ENCODE measurements around the gene AHI1. TPM values are rescaled to one million over a fixed set of nuclear protein-coding genes. Genes with fewer than 3 reads are reported as not detected.

Gene AHI1
- total RNA-seq, 2 experiments from 2014 or later: 21.4 to 33.9 TPM

- Histone ChIP-seq H3K4me1 (ENCODE audit: insufficient read depth, low read length, poor library complexity, severe bottlenecking) (peaks cover 4% of the 10 kb centered on the region), H3K4me3 (ENCODE audit: low read depth, low read length, poor library complexity, severe bottlenecking) (no peak overlapping the region), H2AFZ (ENCODE audit: low read length) (no peak overlapping the region), H3K79me2 (ENCODE audit: insufficient read depth, low read depth, low read length) (no peaks in the 10 kb centered on the region), H3K9me2 (ENCODE audit: insufficient read depth, low read length) (no peaks in the 10 kb centered on the region), H4K20me1 (ENCODE audit: insufficient read depth, low read length) (no peaks in the 10 kb centered on the region), H3K36me3 (ENCODE audit: insufficient read depth, low read length) (no peaks in the 10 kb centered on the region), H3K27ac (ENCODE audit: low read depth, low read length, poor library complexity, severe bottlenecking) (no peak overlapping the region), H3K9me3 (ENCODE audit: low read length) (no peaks in the 10 kb centered on the region), H3K4me2 (ENCODE audit: low read length) (no peak overlapping the region)
- intact Hi-C loops (cut with micrococcal nuclease; ENCODE audit: unreplicated experiment): no loop called here
- BruUV-seq (replicated peaks): no TSS peak
- DNase-seq (ENCODE audit: low spot score): no peak
- CTCF ChIA-PET (ENCODE audit: unreplicated experiment): no interaction called here
- POLR2A ChIA-PET: interaction anchor here (0.7 to 1.6 kb wide), 6 partner anchors 31 to 938 kb away, joined by 3 to 4 read pairs (median 3); partner anchors contain the start of gene BCLAF1
- no peak for TF ChIP-seq EZH2phosphoT487 (IDR thresholded peaks at IDR 0.05; ENCODE audit: borderline replicate concordance, low read depth, low read length)
- TF ChIP-seq CTCF (conservative IDR thresholded peaks at IDR 0.05; ENCODE audit: low read length): no peak
Observed at GRCh38 chr6:135351635-135352034, 145.9 kb downstream of the AHI1 start.

DNA sequence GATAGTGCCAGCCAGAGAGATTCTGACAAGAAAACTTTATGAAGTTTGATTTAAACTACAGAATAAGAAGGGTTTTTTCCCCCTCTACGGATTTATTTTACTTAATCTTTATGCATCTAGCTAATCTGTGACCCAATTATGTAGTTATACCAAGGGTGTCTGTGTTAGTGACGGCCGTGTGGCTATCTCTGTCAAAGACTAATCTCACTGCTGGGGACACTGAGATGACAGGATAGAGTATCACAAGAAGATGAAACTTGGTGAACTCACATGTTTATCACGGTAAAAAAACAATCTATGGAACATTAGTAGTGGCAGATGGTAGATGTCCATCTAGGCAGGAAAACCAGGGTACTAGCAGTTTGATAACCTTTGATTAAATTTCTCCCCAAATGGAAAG, 149.7 kb downstream of the AHI1 start:
- Histone ChIP-seq H3K9me3 (ENCODE audit: low read length) (no peaks in the 10 kb centered on the region), H3K4me3 (ENCODE audit: low read depth, low read length, poor library complexity, severe bottlenecking) (no peak overlapping the region), H3K79me2 (ENCODE audit: insufficient read depth, low read depth, low read length) (no peaks in the 10 kb centered on the region), H3K36me3 (ENCODE audit: insufficient read depth, low read length) (no peaks in the 10 kb centered on the region), H3K27ac (ENCODE audit: low read depth, low read length, poor library complexity, severe bottlenecking) (no peak overlapping the region), H3K4me2 (ENCODE audit: low read length) (no peak overlapping the region), H3K4me1 (ENCODE audit: insufficient read depth, low read length, poor library complexity, severe bottlenecking) (peaks cover 11% of the 10 kb centered on the region), H2AFZ (ENCODE audit: low read length) (no peak overlapping the region), H3K9me2 (ENCODE audit: insufficient read depth, low read length) (no peaks in the 10 kb centered on the region), H4K20me1 (ENCODE audit: insufficient read depth, low read length) (no peaks in the 10 kb centered on the region)
- TF ChIP-seq CTCF (conservative IDR thresholded peaks at IDR 0.05; ENCODE audit: low read length): no peak
- TF ChIP-seq EZH2phosphoT487 (IDR thresholded peaks at IDR 0.05; ENCODE audit: borderline replicate concordance, low read depth, low read length): no peak
- no peak for DNase-seq (ENCODE audit: low spot score)
- POLR2A ChIA-PET: interaction anchor here (0.6 to 1.6 kb wide), 3 partner anchors 19 to 25 kb away, joined by 4 read pairs; no protein-coding TSS in a partner anchor
- intact Hi-C loops (cut with micrococcal nuclease; ENCODE audit: unreplicated experiment): no loop called here
- BruUV-seq (replicated peaks): no TSS peak
- CTCF ChIA-PET (ENCODE audit: unreplicated experiment): no interaction called here

- BruUV-seq (replicated peaks): no TSS peak
- intact Hi-C loops (cut with micrococcal nuclease; ENCODE audit: unreplicated experiment): no loop called here
- H3K4me1 ChIP-seq (ENCODE audit: insufficient read depth, low read length, poor library complexity, severe bottlenecking): peaks cover 18% of the 10 kb centered on the region
- DNase-seq (ENCODE audit: low spot score): peak; percentile 49
- no peak overlapping the region for H2AFZ ChIP-seq (ENCODE audit: low read length)
- no peak for TF ChIP-seq EZH2phosphoT487 (IDR thresholded peaks at IDR 0.05; ENCODE audit: borderline replicate concordance, low read depth, low read length)
- no peak for TF ChIP-seq CTCF (conservative IDR thresholded peaks at IDR 0.05; ENCODE audit: low read length)
- H3K36me3 ChIP-seq (ENCODE audit: insufficient read depth, low read length): no peaks in the 10 kb centered on the region
- peak overlapping the region; percentile 40 for H3K4me2 ChIP-seq (ENCODE audit: low read length)
- H3K9me3 ChIP-seq (ENCODE audit: low read length): no peaks in the 10 kb centered on the region
- POLR2A ChIA-PET: interaction anchor here (1.6 kb wide), 1 partner anchor 24 kb away, joined by 4 read pairs; no protein-coding TSS in a partner anchor
- no peak overlapping the region for H3K27ac ChIP-seq (ENCODE audit: low read depth, low read length, poor library complexity, severe bottlenecking)
- CTCF ChIA-PET (ENCODE audit: unreplicated experiment): no interaction called here
- no peaks in the 10 kb centered on the region for H3K79me2 ChIP-seq (ENCODE audit: insufficient read depth, low read depth, low read length)
- H3K4me3 ChIP-seq (ENCODE audit: low read depth, low read length, poor library complexity, severe bottlenecking): no peak overlapping the region
- H3K9me2 ChIP-seq (ENCODE audit: insufficient read depth, low read length): no peaks in the 10 kb centered on the region
- no peaks in the 10 kb centered on the region for H4K20me1 ChIP-seq (ENCODE audit: insufficient read depth, low read length)
Observed at GRCh38 chr6:135346747-135347146, 150.8 kb downstream of the AHI1 start.
